Left lung (tissue), 10 donors: ENCODE data around the gene ARL16. TPM values are rescaled to one million over a fixed set of nuclear protein-coding genes. Genes with fewer than 3 reads are reported as not detected.

Experiments used
- ATAC-seq: fragments of 200-7000 bp; cut with Tn5 transposase; one replicate; pipeline ENCODE4 v1.9.1; 2020; ENCODE audit warnings: moderate library complexity
- DNase-seq, 4 donors: peaks; one replicate each; pipeline ENCODE4 v3.0.0-alpha.2; 2013 to 2020
- H3K27ac ChIP-seq, 2 donors: fragments of 200-600 bp; sonication (generic) in 1 of 2; one replicate each; pipeline versions ENCODE4 v1.5.0 to v1.8.0; 2020 to 2021
- H3K27me3 ChIP-seq, 2 donors: fragments of 200-600 bp; sonication (generic) in 1 of 2; one replicate each; pipeline versions ENCODE4 v1.5.0 to v1.8.0; 2020 to 2021
- H3K36me3 ChIP-seq, 2 donors: fragments of 200-600 bp; sonication (generic) in 1 of 2; one replicate each; pipeline versions ENCODE4 v1.5.0 to v1.8.0; 2020 to 2021
- H3K4me1 ChIP-seq, 2 donors: fragments of 200-600 bp; one replicate each; pipeline ENCODE4 v1.8.0; 2021
- H3K4me3 ChIP-seq, 2 donors: fragments of 200-600 bp; sonication (generic) in 1 of 2; one replicate each; pipeline versions ENCODE4 v1.5.0 to v1.8.0; 2020 to 2021; ENCODE audit warnings: mild to moderate bottlenecking in 1 of 2
- H3K9me3 ChIP-seq, 2 donors: fragments of 200-600 bp; sonication (generic) in 1 of 2; one replicate each; pipeline versions ENCODE4 v1.5.0 to v1.8.0; 2020 to 2021
- intact Hi-C, 2 donors: fragments of 100-400 bp; cut with DNase I; formaldehyde crosslinking; loops; one replicate each; pipeline versions ENCODE4 v1.11.2 to v1.14.2; 2022
- polyA plus RNA-seq, 6 donors: library from polyadenylated mRNA; unstranded; fragments of 120-200 nt; gene quantifications; one replicate each; pipeline ENCODE4 v1.2.1, GENCODE V29; 2013; ENCODE audit not compliant: insufficient read length in 6 of 6
- total RNA-seq, 2 donors: library from RNA; stranded (reverse); fragmentation: NEBNext Ultra II Directional; extraction: Animal tissue kit (Norgen Biotek cat#: 25700); gene quantifications; one replicate each; pipeline ENCODE4 v1.2.1, GENCODE V29; 2021
- TF ChIP-seq, protein P1 (sequence below), 2 donors: fragments of 200-600 bp; sonication (generic) in 1 of 2; IDR thresholded peaks; one replicate each; pipeline versions ENCODE4 v1.5.0 to v1.8.0; 2021; ENCODE audit warnings: antibody characterized with exemption in 2 of 2
- donor health status: DM: no; HTN: yes; CAD: no.
- donor health status: DM: no; HTN: no; CAD: no.

The ARL16 gene
- total and polyA plus RNA-seq, 8 donors, result 22.5 to 48.1 (median 41.9) TPM

- no peaks in the 10 kb centered on the region for H3K27me3 ChIP-seq
- no peak overlapping the region for H3K27ac ChIP-seq
- H3K36me3 ChIP-seq, result no peaks in the 10 kb centered on the region
- DNase-seq, result peak in 1 of 4 donors; percentile 34
- no peaks in the 10 kb centered on the region for H3K9me3 ChIP-seq
- H3K4me1 ChIP-seq, result peaks cover 17 to 18% of the 10 kb centered on the region in 2 donors
- TF ChIP-seq, protein P1, sequence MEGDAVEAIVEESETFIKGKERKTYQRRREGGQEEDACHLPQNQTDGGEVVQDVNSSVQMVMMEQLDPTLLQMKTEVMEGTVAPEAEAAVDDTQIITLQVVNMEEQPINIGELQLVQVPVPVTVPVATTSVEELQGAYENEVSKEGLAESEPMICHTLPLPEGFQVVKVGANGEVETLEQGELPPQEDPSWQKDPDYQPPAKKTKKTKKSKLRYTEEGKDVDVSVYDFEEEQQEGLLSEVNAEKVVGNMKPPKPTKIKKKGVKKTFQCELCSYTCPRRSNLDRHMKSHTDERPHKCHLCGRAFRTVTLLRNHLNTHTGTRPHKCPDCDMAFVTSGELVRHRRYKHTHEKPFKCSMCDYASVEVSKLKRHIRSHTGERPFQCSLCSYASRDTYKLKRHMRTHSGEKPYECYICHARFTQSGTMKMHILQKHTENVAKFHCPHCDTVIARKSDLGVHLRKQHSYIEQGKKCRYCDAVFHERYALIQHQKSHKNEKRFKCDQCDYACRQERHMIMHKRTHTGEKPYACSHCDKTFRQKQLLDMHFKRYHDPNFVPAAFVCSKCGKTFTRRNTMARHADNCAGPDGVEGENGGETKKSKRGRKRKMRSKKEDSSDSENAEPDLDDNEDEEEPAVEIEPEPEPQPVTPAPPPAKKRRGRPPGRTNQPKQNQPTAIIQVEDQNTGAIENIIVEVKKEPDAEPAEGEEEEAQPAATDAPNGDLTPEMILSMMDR (IDR thresholded peaks at IDR 0.05), result no peak
- intact Hi-C loops, result no loop called here
- no peak for ATAC-seq
- no peak overlapping the region for H3K4me3 ChIP-seq
Measured at GRCh38 chr17:81640011-81640410, 43.6 kb downstream of the ARL16 start.

GRCh38 chr17:81638683-81639082 is 44.9 kb downstream of the ARL16 start:
- Histone ChIP-seq H3K4me1 (peaks cover 19 to 31% of the 10 kb centered on the region in 2 donors), H3K9me3 (no peaks in the 10 kb centered on the region), H3K36me3 (no peaks in the 10 kb centered on the region), H3K27me3 (no peaks in the 10 kb centered on the region), H3K27ac (no peak overlapping the region), H3K4me3 (no peak overlapping the region)
- no peak for DNase-seq
- ATAC-seq, result no peak
- intact Hi-C loops, result no loop called here
- TF ChIP-seq, protein P1 (IDR thresholded peaks at IDR 0.05), result no peak

- Histone ChIP-seq H3K27ac (peak within 1 kb of the TSS; percentile 86 to 91), H3K4me3 (peak within 1 kb of the TSS; percentile 94 to 98), H3K9me3 (no peaks in the 10 kb centered on the region), H3K27me3 (no peaks in the 10 kb centered on the region), H3K4me1 (peaks cover 19 to 50% of the 10 kb centered on the region in 2 donors), H3K36me3 (peaks cover 0 to 3% of the 10 kb centered on the region in 2 donors)
- intact Hi-C loops, result no loop called here
- ATAC-seq (peak; percentile 91), DNase-seq (peak; percentile 87 to 97 (median 90))
- TF ChIP-seq, protein P1 (IDR thresholded peaks at IDR 0.05), result no peak
Measured at GRCh38 chr17:81636505-81637288, 46.9 kb downstream of the ARL16 start, which contains the start of the genes NPLOC4 and TSPAN10. Gene NPLOC4, minus strand, starts transcription at chr17:81637112. Its CDS starts 182 bp downstream, at chr17:81636930. Gene TSPAN10, plus strand, starts transcription at chr17:81637196. Its CDS starts 5,217 bp downstream, at chr17:81642413.

- peak overlapping the region; percentile 94 to 98 for H3K4me3 ChIP-seq
Measured at GRCh38 chr17:81635973-81636504, 47.6 kb downstream of the ARL16 start.

More at GRCh38 chr17:81635973-81636504, 47.6 kb downstream of the ARL16 start:
- peak overlapping the region; percentile 86 to 91 for H3K27ac ChIP-seq
- no peaks in the 10 kb centered on the region for H3K27me3 ChIP-seq
- ATAC-seq (peak; percentile 73), DNase-seq (peak in 1 of 4 donors; percentile 33)
- no peaks in the 10 kb centered on the region for H3K9me3 ChIP-seq
- intact Hi-C loops, result no loop called here
- peaks cover 19 to 51% of the 10 kb centered on the region in 2 donors for H3K4me1 ChIP-seq
- TF ChIP-seq, protein P1 (IDR thresholded peaks at IDR 0.05), result no peak
- peaks cover 0 to 7% of the 10 kb centered on the region in 2 donors for H3K36me3 ChIP-seq
